GM23338 (cell line): ENCODE measurements around the gene CCDC32. TPM values are rescaled to one million over a fixed set of nuclear protein-coding genes. Genes with fewer than 3 reads are reported as not detected.
A peak's percentile ranks its signal among the peaks of the same experiment; 100 is the strongest.

Experiments used
- ATAC-seq: fragments of 200-7000 bp; cut with Tn5 transposase; 3 replicates; pipeline ENCODE4 v1.9.1; 2020
- DNase-seq: peaks from one replicate; pipeline ENCODE4 v3.0.0-alpha.2; 2015; ENCODE audit warnings: low spot score
- H2AFZ ChIP-seq: fragments of 200-600 bp; sonication (generic); 2 replicates; pipeline ENCODE4 v1.8.0; 2016; ENCODE audit warnings: antibody characterized with exemption, mild to moderate bottlenecking, moderate library complexity
- H3F3A ChIP-seq: fragments of 200-600 bp; sonication (generic); replicated peaks from 2 replicates; pipeline ENCODE4 v1.8.0; 2017; ENCODE audit warnings: antibody characterized with exemption, mixed run types, low read depth
- H3K27ac ChIP-seq: fragments of 200-600 bp; sonication (generic); 2 replicates; pipeline ENCODE4 v1.6.1; 2016; ENCODE audit warnings: low read depth
- H3K27me3 ChIP-seq: fragments of 200-600 bp; sonication (generic); 2 replicates; pipeline ENCODE4 v1.8.0; 2016; ENCODE audit warnings: mild to moderate bottlenecking, mixed run types, moderate library complexity; ENCODE audit not compliant: insufficient read depth
- H3K36me3 ChIP-seq: fragments of 200-600 bp; sonication (generic); 2 replicates; pipeline ENCODE4 v1.8.0; 2016; ENCODE audit warnings: mild to moderate bottlenecking; ENCODE audit not compliant: insufficient read depth
- H3K4me1 ChIP-seq: fragments of 200-600 bp; sonication (generic); 2 replicates; pipeline ENCODE4 v1.8.0; 2016; ENCODE audit warnings: mild to moderate bottlenecking, moderate library complexity; ENCODE audit not compliant: insufficient read depth
- H3K4me2 ChIP-seq: fragments of 200-600 bp; sonication (generic); 2 replicates; pipeline ENCODE4 v1.7.1; 2017; ENCODE audit warnings: mixed run types
- H3K4me3 ChIP-seq: fragments of 200-600 bp; sonication (generic); 2 replicates; pipeline ENCODE4 v1.6.1; 2016; ENCODE audit warnings: mixed run types
- H3K79me2 ChIP-seq: fragments of 200-600 bp; sonication (generic); replicated peaks from 2 replicates; pipeline ENCODE4 v1.8.0; 2017; ENCODE audit warnings: mild to moderate bottlenecking; ENCODE audit not compliant: insufficient read depth
- H3K9me2 ChIP-seq: fragments of 200-600 bp; sonication (generic); 2 replicates; pipeline ENCODE4 v1.8.0; 2017; ENCODE audit not compliant: insufficient read depth
- H4K20me1 ChIP-seq: fragments of 200-600 bp; sonication (generic); replicated peaks from 2 replicates; pipeline ENCODE4 v1.8.0; 2017; ENCODE audit warnings: mild to moderate bottlenecking; ENCODE audit not compliant: insufficient read depth
- H3K27ac Mint-ChIP-seq: 2 replicates; pipeline ENCODE4 v1.8.0; 2020; ENCODE audit warnings: inconsistent platforms, mild to moderate bottlenecking, moderate library complexity, mixed read lengths
- H3K27me3 Mint-ChIP-seq: 3 replicates; pipeline ENCODE4 v1.8.0; 2022; ENCODE audit warnings: low read depth, mild to moderate bottlenecking, moderate library complexity, mixed read lengths, inconsistent platforms; ENCODE audit not compliant: insufficient read depth, poor library complexity
- H3K36me3 Mint-ChIP-seq: 3 replicates; pipeline ENCODE4 v1.8.0; 2021; ENCODE audit warnings: low read depth, mild to moderate bottlenecking, inconsistent platforms, moderate library complexity, mixed read lengths
- H3K4me1 Mint-ChIP-seq: 3 replicates; pipeline ENCODE4 v1.8.0; 2020; ENCODE audit warnings: mild to moderate bottlenecking, inconsistent platforms, mixed read lengths
- H3K4me3 Mint-ChIP-seq: 3 replicates; pipeline ENCODE4 v1.8.0; 2021; ENCODE audit warnings: moderate library complexity, mild to moderate bottlenecking, inconsistent platforms, mixed read lengths
- H3K9me3 Mint-ChIP-seq: 3 replicates; pipeline ENCODE4 v1.8.0; 2020; ENCODE audit warnings: moderate library complexity, mild to moderate bottlenecking, inconsistent platforms, mixed read lengths
- CREB1 ChIP-seq: fragments of 250-450 bp; sonication (Bioruptor Pico); IDR thresholded peaks from 2 replicates; pipeline ENCODE4 v1.5.0; 2020; ENCODE audit warnings: low read depth, mild to moderate bottlenecking, moderate library complexity
- JUNB ChIP-seq: IDR thresholded peaks from one replicate; pipeline ENCODE4 v1.6.1; 2016; ENCODE audit warnings: antibody characterized with exemption; ENCODE audit not compliant: unreplicated experiment
- NANOG ChIP-seq: IDR thresholded peaks from 2 replicates; pipeline ENCODE4 v1.6.1; 2016; ENCODE audit warnings: antibody characterized with exemption, borderline replicate concordance
- ZNF114 ChIP-seq: fragments of 250-450 bp; sonication (Bioruptor Pico); IDR thresholded peaks from 2 replicates; pipeline ENCODE4 v1.5.0; 2020; ENCODE audit warnings: mild to moderate bottlenecking, moderate library complexity
- ZNF331 ChIP-seq: fragments of 250-450 bp; sonication (Bioruptor Pico); IDR thresholded peaks from 2 replicates; pipeline ENCODE4 v1.5.0; 2020; ENCODE audit warnings: low read depth, mild to moderate bottlenecking, moderate library complexity
- polyA plus RNA-seq: library from polyadenylated mRNA; unstranded; fragments of >200 nt; fragmentation: Nextera tagmentation; extraction: Ambion mirVana; gene quantifications from 2 replicates; pipeline ENCODE4 v1.2.1, GENCODE V29; 2016
- total RNA-seq: library from RNA; depleted of rRNA; stranded (reverse); fragments of >200 nt; shearing (Covaris generic); gene quantifications from 2 replicates; pipeline ENCODE4 v1.2.3, GENCODE V29; 2014
- TF ChIP-seq, protein P1 (sequence below): IDR thresholded peaks from one replicate; pipeline ENCODE4 v1.6.1; 2018; ENCODE audit warnings: antibody characterized with exemption; ENCODE audit not compliant: unreplicated experiment
- TF ChIP-seq, protein P2 (sequence below), 2 experiments: fragments of 200-600 bp in 1 of 2; sonication (generic) in 1 of 2; conservative IDR thresholded peaks; 2 replicates each; pipeline versions ENCODE4 v1.5.1 to v1.6.1; 2016 to 2017; ENCODE audit warnings: antibody characterized with exemption in 2 of 2, low read depth in 2 of 2, mild to moderate bottlenecking in 2 of 2, moderate library complexity in 1 of 2
- TF ChIP-seq, protein P3 (sequence below): IDR thresholded peaks from 2 replicates; pipeline ENCODE4 v1.6.1; 2016; ENCODE audit warnings: antibody characterized with exemption

Gene CCDC32
- total and polyA plus RNA-seq, 2 experiments from 2014 or later, result 13.8 to 15.4 TPM

DNA sequence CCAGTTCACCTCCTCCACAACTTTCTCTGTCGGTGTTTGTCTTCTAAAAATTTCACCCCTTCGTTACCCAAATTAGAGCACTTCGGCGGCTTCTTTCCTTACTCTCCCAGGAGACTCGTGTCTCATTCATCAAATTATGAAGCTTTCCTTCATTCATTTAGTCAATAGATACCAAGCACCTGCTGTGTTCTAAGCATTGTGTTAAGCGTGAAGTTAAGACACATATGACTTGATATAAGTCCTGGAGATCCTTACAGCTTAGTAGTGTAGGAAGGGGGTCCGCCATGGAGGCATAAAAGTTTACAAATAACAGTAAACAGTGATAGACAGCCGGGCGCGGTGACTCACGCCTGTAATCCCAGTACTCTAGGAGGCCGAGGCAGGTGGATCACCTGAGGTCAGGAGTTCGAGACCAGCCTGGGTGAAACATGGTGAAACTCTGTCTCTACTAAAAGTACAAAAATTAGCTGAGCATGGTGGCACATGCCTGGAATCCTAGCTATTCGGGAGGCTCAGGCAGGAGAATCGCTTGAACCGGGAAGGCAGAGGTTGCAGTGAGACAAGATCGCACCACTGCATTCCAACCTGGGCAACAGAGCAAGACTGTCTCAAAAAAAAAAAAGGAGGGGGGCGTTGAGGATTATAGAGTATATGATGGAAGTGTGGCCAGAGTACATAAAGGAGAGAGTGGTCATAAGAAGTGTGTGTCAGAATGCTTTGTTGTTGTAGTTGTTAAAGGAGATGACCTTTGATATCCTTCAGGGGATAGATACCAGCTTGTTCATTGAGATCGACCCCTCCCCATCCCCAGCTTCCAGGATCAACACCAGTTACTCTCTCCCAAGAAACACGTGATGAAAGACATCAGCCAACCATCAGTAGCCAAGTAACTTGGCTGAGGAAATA lies 744 bp upstream of the CCDC32 start:
- no peaks in the 10 kb centered on the region for H3F3A ChIP-seq
- no peaks in the 10 kb centered on the region for H3K36me3 ChIP-seq
- H3K4me3 ChIP-seq, result peak overlapping the region; percentile 39
- H3K4me2 ChIP-seq, result peak overlapping the region; percentile 58
- Mint-ChIP-seq H3K27ac (peak overlapping the region; percentile 90), H3K9me3 (no peaks in the 10 kb centered on the region), H3K36me3 (no peaks in the 10 kb centered on the region), H3K27me3 (peaks cover 14% of the 10 kb centered on the region), H3K4me1 (peaks cover 22% of the 10 kb centered on the region), H3K4me3 (peak overlapping the region; percentile 92)
- peaks cover 11% of the 10 kb centered on the region for H4K20me1 ChIP-seq
- peak overlapping the region; percentile 67; the same call in 1 of the 2 replicates for H2AFZ ChIP-seq
- peaks cover 17% of the 10 kb centered on the region for H3K4me1 ChIP-seq
- no peak for ATAC-seq
- H3K27me3 ChIP-seq, result no peaks in the 10 kb centered on the region
- no peaks in the 10 kb centered on the region for H3K9me2 ChIP-seq
- H3K27ac ChIP-seq, result peak overlapping the region; percentile 48; the same call in 1 of the 2 replicates
- peaks cover 16% of the 10 kb centered on the region for H3K79me2 ChIP-seq
- TF ChIP-seq, protein P1, sequence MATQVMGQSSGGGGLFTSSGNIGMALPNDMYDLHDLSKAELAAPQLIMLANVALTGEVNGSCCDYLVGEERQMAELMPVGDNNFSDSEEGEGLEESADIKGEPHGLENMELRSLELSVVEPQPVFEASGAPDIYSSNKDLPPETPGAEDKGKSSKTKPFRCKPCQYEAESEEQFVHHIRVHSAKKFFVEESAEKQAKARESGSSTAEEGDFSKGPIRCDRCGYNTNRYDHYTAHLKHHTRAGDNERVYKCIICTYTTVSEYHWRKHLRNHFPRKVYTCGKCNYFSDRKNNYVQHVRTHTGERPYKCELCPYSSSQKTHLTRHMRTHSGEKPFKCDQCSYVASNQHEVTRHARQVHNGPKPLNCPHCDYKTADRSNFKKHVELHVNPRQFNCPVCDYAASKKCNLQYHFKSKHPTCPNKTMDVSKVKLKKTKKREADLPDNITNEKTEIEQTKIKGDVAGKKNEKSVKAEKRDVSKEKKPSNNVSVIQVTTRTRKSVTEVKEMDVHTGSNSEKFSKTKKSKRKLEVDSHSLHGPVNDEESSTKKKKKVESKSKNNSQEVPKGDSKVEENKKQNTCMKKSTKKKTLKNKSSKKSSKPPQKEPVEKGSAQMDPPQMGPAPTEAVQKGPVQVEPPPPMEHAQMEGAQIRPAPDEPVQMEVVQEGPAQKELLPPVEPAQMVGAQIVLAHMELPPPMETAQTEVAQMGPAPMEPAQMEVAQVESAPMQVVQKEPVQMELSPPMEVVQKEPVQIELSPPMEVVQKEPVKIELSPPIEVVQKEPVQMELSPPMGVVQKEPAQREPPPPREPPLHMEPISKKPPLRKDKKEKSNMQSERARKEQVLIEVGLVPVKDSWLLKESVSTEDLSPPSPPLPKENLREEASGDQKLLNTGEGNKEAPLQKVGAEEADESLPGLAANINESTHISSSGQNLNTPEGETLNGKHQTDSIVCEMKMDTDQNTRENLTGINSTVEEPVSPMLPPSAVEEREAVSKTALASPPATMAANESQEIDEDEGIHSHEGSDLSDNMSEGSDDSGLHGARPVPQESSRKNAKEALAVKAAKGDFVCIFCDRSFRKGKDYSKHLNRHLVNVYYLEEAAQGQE, result no peak
- TF ChIP-seq ZNF114 (CRISPR knock-in tag) (no peak), NANOG (no peak), CREB1 (CRISPR knock-in tag) (no peak)
- TF ChIP-seq, protein P2, sequence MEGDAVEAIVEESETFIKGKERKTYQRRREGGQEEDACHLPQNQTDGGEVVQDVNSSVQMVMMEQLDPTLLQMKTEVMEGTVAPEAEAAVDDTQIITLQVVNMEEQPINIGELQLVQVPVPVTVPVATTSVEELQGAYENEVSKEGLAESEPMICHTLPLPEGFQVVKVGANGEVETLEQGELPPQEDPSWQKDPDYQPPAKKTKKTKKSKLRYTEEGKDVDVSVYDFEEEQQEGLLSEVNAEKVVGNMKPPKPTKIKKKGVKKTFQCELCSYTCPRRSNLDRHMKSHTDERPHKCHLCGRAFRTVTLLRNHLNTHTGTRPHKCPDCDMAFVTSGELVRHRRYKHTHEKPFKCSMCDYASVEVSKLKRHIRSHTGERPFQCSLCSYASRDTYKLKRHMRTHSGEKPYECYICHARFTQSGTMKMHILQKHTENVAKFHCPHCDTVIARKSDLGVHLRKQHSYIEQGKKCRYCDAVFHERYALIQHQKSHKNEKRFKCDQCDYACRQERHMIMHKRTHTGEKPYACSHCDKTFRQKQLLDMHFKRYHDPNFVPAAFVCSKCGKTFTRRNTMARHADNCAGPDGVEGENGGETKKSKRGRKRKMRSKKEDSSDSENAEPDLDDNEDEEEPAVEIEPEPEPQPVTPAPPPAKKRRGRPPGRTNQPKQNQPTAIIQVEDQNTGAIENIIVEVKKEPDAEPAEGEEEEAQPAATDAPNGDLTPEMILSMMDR (conservative IDR thresholded peaks at IDR 0.05; ENCODE audit: low read depth in 2 of 2), result no peak
- DNase-seq, result no peak

DNA sequence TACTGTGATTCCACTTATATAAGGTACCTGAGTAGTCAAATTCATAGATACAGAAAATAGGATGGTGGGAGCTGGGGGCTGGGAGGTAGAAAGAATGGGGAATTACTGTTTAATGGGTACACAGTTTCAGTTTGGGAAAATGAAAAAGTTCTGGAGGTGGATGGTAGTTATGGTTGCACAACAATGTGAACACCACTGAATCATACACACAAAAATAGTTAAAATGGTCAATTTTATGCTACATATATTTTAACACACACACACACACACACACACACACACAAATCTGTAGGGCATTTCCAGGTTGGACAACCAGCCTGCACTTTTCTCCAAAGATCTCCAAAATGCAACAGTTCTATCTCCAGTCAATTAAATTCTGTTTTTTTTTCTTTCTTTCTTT lies 1.4 kb downstream of the CCDC32 start:
- Histone ChIP-seq H3K9me2 (no peaks in the 10 kb centered on the region), H4K20me1 (peaks cover 3% of the 10 kb centered on the region; the same call in 1 of the 2 replicates), H3K79me2 (0 out of 2 replicates have a peak, but pooled peaks cover 3% of the 10 kb centered on the region), H3K4me1 (0 out of 2 replicates have a peak, but pooled peaks cover 6% of the 10 kb centered on the region), H3F3A (no peaks in the 10 kb centered on the region), H3K27me3 (no peaks in the 10 kb centered on the region), H2AFZ (no peak overlapping the region), H3K4me2 (no peak overlapping the region), H3K36me3 (no peaks in the 10 kb centered on the region), H3K4me3 (no peak overlapping the region), H3K27ac (no peak overlapping the region)
- Mint-ChIP-seq H3K27me3 (peaks cover 16% of the 10 kb centered on the region), H3K27ac (no peak overlapping the region), H3K36me3 (no peaks in the 10 kb centered on the region), H3K9me3 (no peaks in the 10 kb centered on the region), H3K4me1 (peaks cover 16% of the 10 kb centered on the region), H3K4me3 (0 out of 3 replicates have a peak overlapping the region, but pooled peaks have one; percentile 29)
- no peak for ATAC-seq
- DNase-seq, result no peak
- TF ChIP-seq JUNB, result no peak
- TF ChIP-seq, protein P3, sequence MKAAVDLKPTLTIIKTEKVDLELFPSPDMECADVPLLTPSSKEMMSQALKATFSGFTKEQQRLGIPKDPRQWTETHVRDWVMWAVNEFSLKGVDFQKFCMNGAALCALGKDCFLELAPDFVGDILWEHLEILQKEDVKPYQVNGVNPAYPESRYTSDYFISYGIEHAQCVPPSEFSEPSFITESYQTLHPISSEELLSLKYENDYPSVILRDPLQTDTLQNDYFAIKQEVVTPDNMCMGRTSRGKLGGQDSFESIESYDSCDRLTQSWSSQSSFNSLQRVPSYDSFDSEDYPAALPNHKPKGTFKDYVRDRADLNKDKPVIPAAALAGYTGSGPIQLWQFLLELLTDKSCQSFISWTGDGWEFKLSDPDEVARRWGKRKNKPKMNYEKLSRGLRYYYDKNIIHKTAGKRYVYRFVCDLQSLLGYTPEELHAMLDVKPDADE, result no peak
- TF ChIP-seq, protein P2 (conservative IDR thresholded peaks at IDR 0.05; ENCODE audit: low read depth in 2 of 2), result no peak
- TF ChIP-seq ZNF331, result no peak
